ENCODE results near the gene ZNF565. TPM values are rescaled to one million over a fixed set of nuclear protein-coding genes. Genes with fewer than 3 reads are reported as not detected.

ZNF565 gene
- total RNA-seq, 1 donor from 2014 or later = 8.5 TPM

Other genes with a start within 250 kb of the ZNF565 start
- gene SDHAF1, start 219.5 kb downstream of the ZNF565 start, total RNA-seq = 17.0 TPM
- 0.67 TPM for gene SYNE4, start 205.9 kb downstream of the ZNF565 start, total RNA-seq
- 22.8 TPM for gene ALKBH6, start 200.5 kb downstream of the ZNF565 start, total RNA-seq
- 72.8 TPM for gene CLIP3, start 181.8 kb downstream of the ZNF565 start, total RNA-seq
- 10.5 TPM for gene THAP8, start 160.4 kb downstream of the ZNF565 start, total RNA-seq
- gene WDR62, start 159.8 kb downstream of the ZNF565 start, total RNA-seq = 1.2 TPM
- gene OVOL3, start 103.5 kb downstream of the ZNF565 start, total RNA-seq = not detected
- 60.5 TPM for gene POLR2I, start 99.8 kb downstream of the ZNF565 start, total RNA-seq
- gene TBCB, start 99.2 kb downstream of the ZNF565 start, total RNA-seq = 173 TPM
- 534 TPM for gene CAPNS1, start 74.6 kb downstream of the ZNF565 start, total RNA-seq
- 71.6 TPM for gene COX7A1, start 62.2 kb downstream of the ZNF565 start, total RNA-seq
- gene ZNF146, start 441 bp upstream of the ZNF565 start, total RNA-seq = 52.7 TPM
- 11.5 TPM for gene ZFP14, start 164.5 kb upstream of the ZNF565 start, total RNA-seq
- gene ZFP82, start 204.0 kb upstream of the ZNF565 start, total RNA-seq = 10.7 TPM